Right lobe of liver (tissue), 6 donors: ENCODE data around the gene KCNMA1. TPM values are rescaled to one million over a fixed set of nuclear protein-coding genes. Genes with fewer than 3 reads are reported as not detected.

ENCODE experiments used
- ATAC-seq, 4 donors: fragments of 200-7000 bp; cut with Tn5 transposase; one replicate each; pipeline ENCODE4 v1.9.1; 2020; ENCODE audit warnings: mild to moderate bottlenecking in 4 of 4, moderate library complexity in 4 of 4
- DNase-seq, 3 donors: peaks; one replicate each; pipeline ENCODE4 v3.0.0-alpha.2; 2020
- H3K27ac ChIP-seq, 3 donors: fragments of 200-600 bp; one replicate each; pipeline ENCODE4 v1.8.0; 2022
- H3K27me3 ChIP-seq, 2 donors: fragments of 200-600 bp; one replicate each; pipeline ENCODE4 v1.8.0; 2022
- H3K36me3 ChIP-seq, 4 donors: fragments of 200-600 bp; sonication (generic) in 1 of 4; one replicate each; pipeline versions ENCODE4 v1.5.1 to v1.8.0; 2017 to 2022; ENCODE audit warnings: control low read depth in 1 of 4
- H3K4me1 ChIP-seq, 4 donors: fragments of 200-600 bp; sonication (generic) in 1 of 4; one replicate each; pipeline versions ENCODE4 v1.5.1 to v1.8.0; 2017 to 2022; ENCODE audit warnings: control low read depth in 1 of 4
- H3K4me3 ChIP-seq, 3 donors: fragments of 200-600 bp; one replicate each; pipeline ENCODE4 v1.8.0; 2022
- H3K9me3 ChIP-seq, 4 donors: fragments of 200-600 bp; sonication (generic) in 1 of 4; one replicate each; pipeline versions ENCODE4 v1.5.1 to v1.8.0; 2017 to 2022; ENCODE audit warnings: control low read depth in 1 of 4
- CTCF ChIP-seq, 4 donors: fragments of 200-600 bp in 3 of 4; fragments of 450-650 bp in 1 of 4; IDR thresholded peaks; one replicate each; pipeline versions ENCODE4 v1.5.1 to v1.8.0; 2016 to 2022; ENCODE audit warnings: antibody characterized with exemption in 4 of 4, mild to moderate bottlenecking in 2 of 4
- POLR2A ChIP-seq: fragments of 450-650 bp; IDR thresholded peaks from one replicate; pipeline ENCODE4 v1.6.1; 2017; ENCODE audit warnings: antibody characterized with exemption, mild to moderate bottlenecking
- WGBS: methylation state at CpG from one replicate; pipeline ENCODE4 v1.1.6; 2018; ENCODE audit warnings: low coverage, low lambda C conversion rate; ENCODE audit not compliant: insufficient coverage; ENCODE audit errors: missing lambda C conversion rate; 5-methylcytosine and 5-hydroxymethylcytosine counted together
- intact Hi-C, 2 donors: fragments of 100-400 bp; cut with DNase I; formaldehyde crosslinking; loops; one replicate each; pipeline versions ENCODE4 v1.11.2 to v1.14.1; 2022
- total RNA-seq, 6 experiments: library from RNA; depleted of rRNA in 2 of 6; stranded (reverse); fragments of >200 nt in 2 of 6; fragmentation: NEBNext Ultra II Directional in 3 of 6; extraction: Animal tissue kit (Norgen Biotek cat#: 25700) in 3 of 6; gene quantifications; one replicate each; pipeline versions ENCODE4 v1.1.0 to v1.2.4, GENCODE V29; 2016 to 2023
- donor health status: DM: no; HTN: yes; CAD: no.
- donor health status: DM: no; HTN: no; CAD: no.
- donor health status: DM: no; HTN: no; CAD: no.
- donor health status: DM: no; HTN: yes; CAD: no.
- donor health status: DM: no; HTN: yes; CAD: no.

The KCNMA1 gene
- total RNA-seq, 6 experiments from 2014 or later, result 5.7 to 48.0 (median 15.1) TPM

GRCh38 chr10:77682393-77683087 is 44.9 kb upstream of the KCNMA1 start:
- ATAC-seq (no peak), DNase-seq (no peak)
- intact Hi-C loops, result no loop called here
- Histone ChIP-seq H3K36me3 (no peaks in the 10 kb centered on the region), H3K4me1 (no peaks in the 10 kb centered on the region), H3K27me3 (no peaks in the 10 kb centered on the region), H3K4me3 (no peak overlapping the region), H3K27ac (no peak overlapping the region), H3K9me3 (no peaks in the 10 kb centered on the region)
- WGBS, result 81% methylated on average over 5 of the region's 5 CpGs
- no peak for TF ChIP-seq CTCF (IDR thresholded peaks at IDR 0.05)
- no peak for TF ChIP-seq POLR2A

- ATAC-seq, result no peak
- intact Hi-C loops, result no loop called here
- H3K27ac ChIP-seq, result no peak overlapping the region
- H3K4me1 ChIP-seq, result no peaks in the 10 kb centered on the region
- no peaks in the 10 kb centered on the region for H3K27me3 ChIP-seq
- no peak for DNase-seq
- no peak overlapping the region for H3K4me3 ChIP-seq
- 83% methylated on average over 3 of the region's 6 CpGs for WGBS
- no peaks in the 10 kb centered on the region for H3K9me3 ChIP-seq
- no peaks in the 10 kb centered on the region for H3K36me3 ChIP-seq
- TF ChIP-seq CTCF (IDR thresholded peaks at IDR 0.05) (no peak), POLR2A (no peak)
Observed at GRCh38 chr10:77681839-77682238, 44.2 kb upstream of the KCNMA1 start.

- no peaks in the 10 kb centered on the region for H3K9me3 ChIP-seq
- H3K27ac ChIP-seq, result no peak overlapping the region
- no peaks in the 10 kb centered on the region for H3K4me1 ChIP-seq
- H3K4me3 ChIP-seq, result no peak overlapping the region
- DNase-seq (no peak), ATAC-seq (no peak)
- intact Hi-C loops, result no loop called here
- no peak for TF ChIP-seq POLR2A
- no peak for TF ChIP-seq CTCF (IDR thresholded peaks at IDR 0.05)
- no peaks in the 10 kb centered on the region for H3K27me3 ChIP-seq
- H3K36me3 ChIP-seq, result no peaks in the 10 kb centered on the region
- WGBS, result 85% methylated on average over 7 of the region's 8 CpGs
Observed at GRCh38 chr10:77680811-77681210, 43.2 kb upstream of the KCNMA1 start.

- ATAC-seq (no peak), DNase-seq (no peak)
- no peaks in the 10 kb centered on the region for H3K4me1 ChIP-seq
- H3K4me3 ChIP-seq, result no peak overlapping the region
- no peaks in the 10 kb centered on the region for H3K36me3 ChIP-seq
- intact Hi-C loops, result no loop called here
- WGBS, result 64% methylated on average over 2 of the region's 3 CpGs
- H3K27me3 ChIP-seq, result no peaks in the 10 kb centered on the region
- TF ChIP-seq POLR2A (no peak), CTCF (IDR thresholded peaks at IDR 0.05) (no peak)
- no peak overlapping the region for H3K27ac ChIP-seq
- H3K9me3 ChIP-seq, result no peaks in the 10 kb centered on the region
Observed at GRCh38 chr10:77680065-77680464, 42.5 kb upstream of the KCNMA1 start.
